KMS-11 (cell line): ENCODE data around the gene CCDC70.

ENCODE experiments used
- H2AFZ ChIP-seq: fragments of 200-600 bp; sonication (generic); 2 replicates; pipeline ENCODE4 v1.6.1; 2016; ENCODE audit warnings: antibody characterized with exemption, mixed run types, low read depth
- H3K27ac ChIP-seq: fragments of 200-600 bp; sonication (generic); 2 replicates; pipeline ENCODE4 v1.6.1; 2016; ENCODE audit warnings: mild to moderate bottlenecking, mixed run types
- H3K27me3 ChIP-seq: fragments of 200-600 bp; sonication (generic); 2 replicates; pipeline ENCODE4 v1.6.1; 2017; ENCODE audit warnings: mild to moderate bottlenecking, low read depth, mixed run types, moderate library complexity; ENCODE audit not compliant: insufficient read depth
- H3K36me3 ChIP-seq: fragments of 200-600 bp; sonication (generic); 2 replicates; pipeline ENCODE4 v1.6.1; 2017; ENCODE audit warnings: mild to moderate bottlenecking, mixed run types; ENCODE audit not compliant: insufficient read depth
- H3K4me1 ChIP-seq: fragments of 200-600 bp; sonication (generic); 2 replicates; pipeline ENCODE4 v1.6.1; 2016; ENCODE audit warnings: mild to moderate bottlenecking, low read depth, mixed run types; ENCODE audit not compliant: poor library complexity, severe bottlenecking
- H3K4me2 ChIP-seq: fragments of 200-600 bp; sonication (generic); 2 replicates; pipeline ENCODE4 v1.7.0; 2016; ENCODE audit warnings: mild to moderate bottlenecking, mixed run types
- H3K4me3 ChIP-seq: fragments of 200-600 bp; sonication (generic); IDR thresholded peaks from 2 replicates; pipeline ENCODE4 v1.6.1; 2017; ENCODE audit warnings: low read depth, low read length, mixed read lengths; ENCODE audit not compliant: insufficient read depth
- H3K79me2 ChIP-seq: fragments of 200-600 bp; sonication (generic); 2 replicates; pipeline ENCODE4 v1.6.1; 2016; ENCODE audit warnings: low read depth, mixed run types; ENCODE audit not compliant: insufficient read depth
- H3K9ac ChIP-seq: fragments of 200-600 bp; sonication (generic); 2 replicates; pipeline ENCODE4 v1.6.1; 2016; ENCODE audit warnings: mild to moderate bottlenecking, mixed run types
- H4K20me1 ChIP-seq: fragments of 200-600 bp; sonication (generic); 2 replicates; pipeline ENCODE4 v1.6.1; 2016; ENCODE audit warnings: mild to moderate bottlenecking, mixed run types; ENCODE audit not compliant: insufficient read depth
- TF ChIP-seq, protein P1 (sequence below): fragments of 200-600 bp; sonication (generic); conservative IDR thresholded peaks from 2 replicates; pipeline ENCODE4 v1.6.1; 2017; ENCODE audit warnings: low read depth, mild to moderate bottlenecking, antibody characterized with exemption, low read length, moderate library complexity, mixed read lengths

The CCDC70 gene

DNA sequence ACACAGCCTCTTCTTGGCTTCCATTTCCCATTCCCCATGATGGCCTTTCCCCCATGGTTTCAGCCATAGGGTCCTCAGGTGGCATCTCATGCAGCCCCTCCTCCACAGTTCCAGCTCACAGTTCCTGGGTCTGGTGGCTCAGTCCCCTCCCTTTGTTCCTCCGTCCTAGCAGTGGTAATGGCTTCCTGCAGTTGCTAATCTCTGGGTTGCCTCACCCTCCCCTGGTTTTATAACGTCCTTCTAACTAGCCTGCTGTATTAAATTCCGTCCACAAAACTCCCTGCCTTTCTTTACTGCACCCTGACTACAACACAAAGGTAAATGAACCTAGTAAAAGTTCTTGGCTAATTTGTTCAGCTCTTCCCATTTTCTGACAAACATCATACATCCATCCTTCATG is 30.9 kb downstream of the CCDC70 start:
- Histone ChIP-seq H4K20me1 (no peaks in the 10 kb centered on the region), H3K27me3 (no peaks in the 10 kb centered on the region), H3K27ac (no peak overlapping the region), H3K4me2 (no peak overlapping the region), H2AFZ (no peak overlapping the region), H3K4me3 (no peak overlapping the region), H3K36me3 (no peaks in the 10 kb centered on the region), H3K9ac (no peak overlapping the region), H3K4me1 (no peaks in the 10 kb centered on the region), H3K79me2 (no peaks in the 10 kb centered on the region)
- TF ChIP-seq, protein P1, sequence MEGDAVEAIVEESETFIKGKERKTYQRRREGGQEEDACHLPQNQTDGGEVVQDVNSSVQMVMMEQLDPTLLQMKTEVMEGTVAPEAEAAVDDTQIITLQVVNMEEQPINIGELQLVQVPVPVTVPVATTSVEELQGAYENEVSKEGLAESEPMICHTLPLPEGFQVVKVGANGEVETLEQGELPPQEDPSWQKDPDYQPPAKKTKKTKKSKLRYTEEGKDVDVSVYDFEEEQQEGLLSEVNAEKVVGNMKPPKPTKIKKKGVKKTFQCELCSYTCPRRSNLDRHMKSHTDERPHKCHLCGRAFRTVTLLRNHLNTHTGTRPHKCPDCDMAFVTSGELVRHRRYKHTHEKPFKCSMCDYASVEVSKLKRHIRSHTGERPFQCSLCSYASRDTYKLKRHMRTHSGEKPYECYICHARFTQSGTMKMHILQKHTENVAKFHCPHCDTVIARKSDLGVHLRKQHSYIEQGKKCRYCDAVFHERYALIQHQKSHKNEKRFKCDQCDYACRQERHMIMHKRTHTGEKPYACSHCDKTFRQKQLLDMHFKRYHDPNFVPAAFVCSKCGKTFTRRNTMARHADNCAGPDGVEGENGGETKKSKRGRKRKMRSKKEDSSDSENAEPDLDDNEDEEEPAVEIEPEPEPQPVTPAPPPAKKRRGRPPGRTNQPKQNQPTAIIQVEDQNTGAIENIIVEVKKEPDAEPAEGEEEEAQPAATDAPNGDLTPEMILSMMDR = no peak

DNA sequence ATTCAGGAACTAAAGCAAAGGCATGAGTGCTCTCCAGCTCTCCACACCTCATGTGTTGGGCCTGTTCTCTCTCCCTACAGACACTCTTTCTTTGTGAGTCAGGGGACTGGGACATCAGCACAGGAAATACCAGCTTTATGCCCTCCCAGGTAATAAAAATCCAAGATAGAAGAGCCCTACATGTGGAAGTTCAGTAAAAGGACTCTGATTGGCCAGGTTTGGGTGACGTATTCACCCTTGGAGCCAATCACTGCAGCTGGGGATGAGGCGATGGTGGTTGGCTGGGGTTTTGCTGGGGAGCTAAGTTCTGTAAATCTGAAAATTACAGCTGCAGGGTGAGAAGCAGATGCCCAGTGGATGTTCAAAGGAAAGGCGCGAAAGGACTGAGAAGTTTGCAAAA is 32.5 kb downstream of the CCDC70 start:
- no peaks in the 10 kb centered on the region for H3K4me1 ChIP-seq
- H3K4me2 ChIP-seq = no peak overlapping the region
- H4K20me1 ChIP-seq = no peaks in the 10 kb centered on the region
- no peaks in the 10 kb centered on the region for H3K27me3 ChIP-seq
- H3K4me3 ChIP-seq = no peak overlapping the region
- no peaks in the 10 kb centered on the region for H3K36me3 ChIP-seq
- H3K27ac ChIP-seq = no peak overlapping the region
- H3K79me2 ChIP-seq = no peaks in the 10 kb centered on the region
- TF ChIP-seq, protein P1 = no peak
- H2AFZ ChIP-seq = no peak overlapping the region
- no peak overlapping the region for H3K9ac ChIP-seq

DNA sequence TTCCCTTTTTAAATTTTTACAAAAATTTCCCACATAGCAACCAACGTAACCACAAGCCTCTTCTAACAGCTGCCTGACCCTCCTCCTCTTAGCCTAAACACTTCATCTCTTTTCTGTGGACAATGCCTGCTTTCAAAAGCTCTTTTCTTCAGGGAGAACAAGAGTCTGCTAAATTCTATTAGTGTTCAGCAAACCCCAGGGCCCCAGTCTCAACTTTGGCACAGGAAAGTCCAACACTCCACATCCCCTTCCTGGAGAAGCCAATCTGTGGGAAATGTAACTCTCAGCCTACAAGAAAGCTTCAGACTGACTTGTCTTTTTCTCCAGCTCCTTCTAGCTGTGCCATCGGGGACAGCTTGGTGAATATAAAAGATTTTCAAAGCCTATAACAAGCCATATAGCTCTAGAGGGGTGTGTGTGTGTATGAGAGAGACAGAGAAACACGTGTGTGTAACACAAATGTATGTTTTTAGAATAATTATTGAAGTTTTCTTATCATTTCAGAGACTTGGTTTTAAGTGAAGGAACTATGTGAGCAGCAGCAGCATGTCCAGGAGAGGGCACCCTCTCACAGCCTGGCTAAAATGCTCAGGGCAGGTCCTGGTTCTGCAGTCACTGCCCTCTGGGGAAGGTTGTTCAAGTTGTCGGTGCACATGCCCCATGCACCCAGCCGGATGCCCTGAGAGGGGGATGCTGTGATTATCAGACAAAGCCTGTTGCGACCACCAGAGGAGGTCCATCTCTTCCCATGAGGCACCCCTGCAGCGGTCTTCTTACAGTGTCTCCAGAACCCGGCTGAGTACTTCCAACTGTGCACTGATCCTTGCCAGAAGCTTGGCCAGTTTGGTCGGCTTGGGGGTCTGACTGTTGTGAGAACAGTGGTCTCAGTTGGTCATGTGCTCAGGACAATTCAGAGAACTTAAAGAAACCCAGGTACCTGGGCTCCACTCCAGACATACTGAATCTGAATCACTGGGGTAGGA is 34.4 kb downstream of the CCDC70 start:
- H3K4me3 ChIP-seq = no peak overlapping the region
- no peak overlapping the region for H3K4me2 ChIP-seq
- H3K27me3 ChIP-seq = no peaks in the 10 kb centered on the region
- H3K9ac ChIP-seq = no peak overlapping the region
- H3K79me2 ChIP-seq = no peaks in the 10 kb centered on the region
- no peaks in the 10 kb centered on the region for H3K4me1 ChIP-seq
- no peak overlapping the region for H2AFZ ChIP-seq
- H3K36me3 ChIP-seq = no peaks in the 10 kb centered on the region
- TF ChIP-seq, protein P1 = peak; percentile 57
- no peaks in the 10 kb centered on the region for H4K20me1 ChIP-seq
- H3K27ac ChIP-seq = no peak overlapping the region

DNA sequence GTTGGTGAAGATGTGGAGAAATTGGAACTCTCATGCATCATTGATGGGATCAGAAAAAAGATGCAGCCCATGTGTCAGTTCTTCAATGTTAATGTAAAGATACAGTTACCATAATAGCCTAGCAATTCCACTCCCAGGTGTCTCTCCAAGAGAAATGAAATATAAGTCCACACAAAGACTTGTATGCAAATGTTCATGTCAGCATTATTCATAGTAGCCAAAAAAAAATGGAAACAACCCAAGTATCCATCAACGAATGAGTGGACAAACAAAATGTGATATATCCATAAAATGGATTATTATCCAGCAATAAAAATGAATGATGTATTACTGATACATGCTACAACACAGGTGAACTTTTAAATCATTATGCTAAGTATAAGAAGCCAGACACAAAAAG is 38.7 kb downstream of the CCDC70 start:
- Histone ChIP-seq H3K36me3 (no peaks in the 10 kb centered on the region), H2AFZ (no peak overlapping the region), H3K4me3 (no peak overlapping the region), H3K9ac (no peak overlapping the region), H3K27me3 (no peaks in the 10 kb centered on the region), H3K4me1 (no peaks in the 10 kb centered on the region), H4K20me1 (no peaks in the 10 kb centered on the region), H3K27ac (no peak overlapping the region), H3K4me2 (no peak overlapping the region), H3K79me2 (no peaks in the 10 kb centered on the region)
- TF ChIP-seq, protein P1 = no peak
